ENCODE data around the gene RAE1. TPM values are rescaled to one million over a fixed set of nuclear protein-coding genes. Genes with fewer than 3 reads are reported as not detected.

Gene RAE1
- total and polyA plus RNA-seq, 7 donors = 9.1 to 23.6 (median 14.7) TPM

DNA sequence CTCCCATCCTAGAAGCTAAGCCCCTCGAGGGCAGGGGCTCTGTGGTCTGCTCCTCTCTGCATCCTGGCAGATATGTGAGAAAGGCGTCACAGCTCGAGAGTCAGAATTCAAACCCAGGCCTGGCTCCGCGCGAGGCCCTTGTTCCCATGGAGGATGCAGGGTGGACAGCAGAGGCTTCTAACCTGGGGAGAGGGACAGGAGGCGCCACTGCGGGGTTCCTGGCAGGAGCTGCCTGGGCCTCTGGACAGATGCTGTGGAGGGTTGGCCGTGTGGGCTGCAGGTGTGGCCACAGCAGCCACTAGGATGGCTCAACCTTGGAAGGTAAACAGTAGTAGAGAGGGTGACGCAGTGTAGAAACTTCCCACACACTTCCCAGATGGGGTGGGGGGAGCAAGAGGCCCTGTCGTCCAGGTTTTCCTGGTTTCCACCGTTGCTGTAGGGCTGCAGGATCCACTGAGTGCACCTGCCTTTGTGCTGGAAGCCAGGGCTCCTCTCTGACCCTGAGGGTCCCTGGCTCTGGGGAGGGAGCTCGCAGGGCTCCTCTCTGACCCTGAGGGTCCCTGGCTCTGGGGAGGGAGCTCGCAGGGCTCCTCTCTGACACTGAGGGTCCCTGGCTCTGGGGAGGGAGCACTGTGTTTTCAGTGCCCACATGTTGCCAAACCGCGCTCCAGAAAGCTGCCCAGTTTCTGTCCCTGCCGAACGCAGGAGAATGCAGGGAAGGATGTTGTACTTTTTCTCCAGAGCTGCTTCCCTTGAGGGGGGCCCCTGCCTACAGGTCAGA is 54.4 kb downstream of the RAE1 start:
- no peaks in the 10 kb centered on the region for H3K27me3 ChIP-seq (ENCODE audit: insufficient read depth in 3 of 3, low read length in 2 of 3)
- ATAC-seq = no peak
- H3K4me1 ChIP-seq = peaks cover 72% of the 10 kb centered on the region
- no peak for TF ChIP-seq CTCF (IDR thresholded peaks at IDR 0.05)
- H3K36me3 ChIP-seq (ENCODE audit: insufficient read depth in 1 of 2, low read depth in 1 of 2) = peaks cover 4 to 80% of the 10 kb centered on the region in 2 donors
- H3K4me3 ChIP-seq = no peak overlapping the region
- intact Hi-C loops (cut with DNase I) = no loop called here
- WGBS, 3 donors = 82 to 88% (median 82%) methylated on average over 18 of the region's 18 CpGs
- H3K27ac ChIP-seq = peak overlapping the region; percentile 74
- no peaks in the 10 kb centered on the region for H3K9me3 ChIP-seq
- peak; percentile 11 to 41 for DNase-seq

- Histone ChIP-seq H3K27me3 (ENCODE audit: insufficient read depth in 3 of 3, low read length in 2 of 3) (no peaks in the 10 kb centered on the region), H3K4me1 (peaks cover 55% of the 10 kb centered on the region), H3K4me3 (no peak overlapping the region), H3K27ac (peak overlapping the region; percentile 74), H3K9me3 (no peaks in the 10 kb centered on the region), H3K36me3 (ENCODE audit: insufficient read depth in 1 of 2, low read depth in 1 of 2) (peaks cover 4 to 68% of the 10 kb centered on the region in 2 donors)
- intact Hi-C loops (cut with DNase I) = no loop called here
- DNase-seq (peak in 1 of 2 donors; percentile 12), ATAC-seq (peak; percentile 5 to 15 (median 12))
- 85 to 92% (median 88%) methylated on average over 29 of the region's 29 CpGs for WGBS, 3 donors
- TF ChIP-seq CTCF (IDR thresholded peaks at IDR 0.05) = no peak
Measured at GRCh38 chr20:57407541-57407956, 56.5 kb downstream of the RAE1 start.

- ATAC-seq (peak in 3 of 4 donors; percentile 8 to 52 (median 47)), DNase-seq (peak; percentile 8 to 53)
- Histone ChIP-seq H3K27me3 (ENCODE audit: insufficient read depth in 3 of 3, low read length in 2 of 3) (no peaks in the 10 kb centered on the region), H3K4me3 (no peak overlapping the region), H3K9me3 (no peaks in the 10 kb centered on the region), H3K27ac (peak overlapping the region; percentile 74), H3K36me3 (ENCODE audit: insufficient read depth in 1 of 2, low read depth in 1 of 2) (peaks cover 4 to 62% of the 10 kb centered on the region in 2 donors), H3K4me1 (peaks cover 49% of the 10 kb centered on the region)
- 43 to 59% (median 48%) methylated on average over 13 of the region's 13 CpGs for WGBS, 3 donors
- intact Hi-C loops (cut with DNase I) = no loop called here
- no peak for TF ChIP-seq CTCF (IDR thresholded peaks at IDR 0.05)
Measured at GRCh38 chr20:57408131-57408530, 57.1 kb downstream of the RAE1 start.

DNA sequence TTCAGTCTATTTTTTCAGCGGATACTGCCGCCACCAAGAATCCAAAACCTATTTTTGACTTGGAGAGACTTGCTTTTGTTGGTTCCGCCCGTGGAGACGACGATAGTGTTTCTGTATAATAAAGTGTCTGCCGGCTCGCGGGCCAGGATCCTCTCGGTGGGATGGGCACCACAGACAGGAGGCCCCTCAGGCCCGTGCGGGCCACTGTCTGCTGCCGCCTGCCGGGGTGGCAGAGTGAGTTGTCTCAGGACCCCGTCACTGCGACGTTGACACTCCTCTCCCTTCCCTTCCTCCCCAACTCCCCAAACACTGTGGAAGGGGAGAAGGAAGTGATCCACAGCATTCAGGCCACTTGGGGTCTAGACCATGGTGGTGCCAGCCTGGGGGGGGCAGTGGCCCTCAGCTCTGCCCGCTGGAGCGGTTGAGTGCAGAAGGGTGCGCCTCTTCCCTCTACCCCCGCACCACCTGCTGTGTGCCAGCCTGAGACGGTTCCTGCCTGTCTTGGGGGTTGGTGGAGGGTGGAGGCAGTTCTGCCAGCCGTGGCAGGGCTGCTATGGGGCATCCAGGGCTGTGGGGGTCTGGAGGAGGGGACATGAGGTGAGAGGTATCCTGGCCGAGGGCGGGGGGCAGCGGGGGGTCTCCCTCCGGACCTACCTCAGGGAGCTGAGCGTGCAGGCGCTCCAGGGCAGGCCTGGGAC is 57.6 kb downstream of the RAE1 start:
- H3K4me1 ChIP-seq = peaks cover 43% of the 10 kb centered on the region
- no peak for DNase-seq
- intact Hi-C loops (cut with DNase I) = no loop called here
- TF ChIP-seq CTCF (IDR thresholded peaks at IDR 0.05) = no peak
- H3K4me3 ChIP-seq = no peak overlapping the region
- no peaks in the 10 kb centered on the region for H3K9me3 ChIP-seq
- H3K36me3 ChIP-seq (ENCODE audit: insufficient read depth in 1 of 2, low read depth in 1 of 2) = peaks cover 4 to 57% of the 10 kb centered on the region in 2 donors
- peak overlapping the region; percentile 74 for H3K27ac ChIP-seq
- no peak for ATAC-seq
- 60 to 78% (median 60%) methylated on average over 29 of the region's 29 CpGs for WGBS, 3 donors
- H3K27me3 ChIP-seq (ENCODE audit: insufficient read depth in 3 of 3, low read length in 2 of 3) = no peaks in the 10 kb centered on the region
